ENCODE results near the gene TOMM70.
"Not testable (repeated sequence)": the region's sequence is repeated elsewhere in the genome, so short reads cannot be mapped to it uniquely, and the experiment has no call there.

Gene TOMM70

DNA sequence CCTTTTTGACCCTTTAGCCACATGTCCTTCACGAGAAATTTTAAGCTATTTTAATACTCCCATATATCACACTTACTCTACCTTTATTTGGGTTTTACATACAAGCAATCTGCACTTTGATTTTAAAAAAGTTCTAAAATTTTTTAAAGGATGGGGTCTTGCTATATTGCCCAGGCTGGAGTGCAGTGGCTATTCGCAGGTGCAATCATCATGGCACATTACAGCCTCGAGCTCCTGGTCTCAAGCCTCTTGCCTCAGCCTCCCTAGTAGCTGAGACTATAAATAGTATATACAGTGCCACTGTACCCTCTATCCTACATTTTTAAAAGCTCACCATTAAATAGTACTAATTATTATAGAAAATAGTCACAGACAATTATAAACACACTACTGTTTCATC lies 36.5 kb downstream of the TOMM70 start:
- no peak for DNase-seq (ENCODE audit: low read depth)

DNA sequence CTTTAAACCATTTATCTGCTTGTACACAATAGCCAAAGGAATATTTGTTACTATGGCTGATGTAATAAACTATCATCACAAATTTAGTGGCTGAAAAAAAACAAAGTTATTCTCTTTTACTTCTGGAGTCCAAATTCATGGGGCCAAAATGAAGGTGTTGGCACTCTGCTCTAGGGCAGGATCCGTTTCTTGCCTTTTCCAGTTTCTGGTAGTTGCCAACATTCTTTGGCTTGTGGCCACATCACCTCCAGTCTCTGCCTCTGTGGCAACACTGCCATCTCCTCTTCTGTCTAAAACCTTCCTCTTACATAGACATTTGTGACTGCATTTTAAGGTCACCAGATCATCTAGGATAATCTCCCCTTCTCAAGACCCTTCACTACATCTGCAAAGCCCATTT lies 39.0 kb downstream of the TOMM70 start:
- DNase-seq (ENCODE audit: low read depth), result no peak

GRCh38 chr3:100360757-100361496 lies 40.0 kb downstream of the TOMM70 start:
- DNase-seq (ENCODE audit: low read depth), result peak; percentile 36

GRCh38 chr3:100359035-100359434 lies 41.9 kb downstream of the TOMM70 start:
- no peak for DNase-seq (ENCODE audit: low read depth)

DNA sequence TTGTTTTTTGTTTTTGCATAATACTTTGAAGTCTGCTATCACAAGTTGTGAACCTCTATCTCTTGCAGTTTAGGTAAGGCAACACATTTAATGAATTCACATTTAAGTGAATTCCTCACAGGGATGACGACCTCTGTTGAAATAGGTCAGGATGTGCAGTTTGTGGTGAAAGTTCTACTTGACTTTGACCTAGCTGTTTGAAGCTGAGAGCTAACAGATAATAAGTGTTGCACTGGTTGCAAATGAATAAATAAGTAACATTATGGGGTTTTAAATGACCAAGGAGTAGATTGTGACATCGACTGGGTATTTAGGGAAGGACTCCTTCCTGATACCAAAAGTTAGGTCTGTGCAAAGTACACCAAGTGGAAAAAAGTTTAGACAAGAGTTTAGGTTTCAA lies 42.5 kb downstream of the TOMM70 start:
- no peak for DNase-seq (ENCODE audit: low read depth)

DNA sequence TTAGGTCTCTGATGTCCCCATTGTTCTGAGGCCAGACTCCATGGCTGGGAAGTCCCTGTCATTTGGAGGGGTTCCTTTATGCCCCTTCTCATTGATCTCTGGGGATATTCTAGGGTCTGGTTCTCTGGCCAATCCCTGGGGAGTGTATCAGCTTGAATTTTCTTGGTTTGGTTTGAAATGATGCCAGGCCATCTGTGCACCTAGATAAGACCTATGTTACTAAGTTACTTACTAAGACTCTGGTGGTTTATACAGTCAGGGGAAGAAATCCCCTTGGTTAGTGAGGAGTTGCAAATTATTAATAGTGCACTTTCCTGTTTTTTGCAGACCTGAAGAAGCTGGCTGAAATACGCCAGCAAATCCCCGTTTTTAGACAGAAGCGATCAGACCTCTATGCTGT lies 46.0 kb downstream of the TOMM70 start:
- DNase-seq (ENCODE audit: low read depth), result no peak

DNA sequence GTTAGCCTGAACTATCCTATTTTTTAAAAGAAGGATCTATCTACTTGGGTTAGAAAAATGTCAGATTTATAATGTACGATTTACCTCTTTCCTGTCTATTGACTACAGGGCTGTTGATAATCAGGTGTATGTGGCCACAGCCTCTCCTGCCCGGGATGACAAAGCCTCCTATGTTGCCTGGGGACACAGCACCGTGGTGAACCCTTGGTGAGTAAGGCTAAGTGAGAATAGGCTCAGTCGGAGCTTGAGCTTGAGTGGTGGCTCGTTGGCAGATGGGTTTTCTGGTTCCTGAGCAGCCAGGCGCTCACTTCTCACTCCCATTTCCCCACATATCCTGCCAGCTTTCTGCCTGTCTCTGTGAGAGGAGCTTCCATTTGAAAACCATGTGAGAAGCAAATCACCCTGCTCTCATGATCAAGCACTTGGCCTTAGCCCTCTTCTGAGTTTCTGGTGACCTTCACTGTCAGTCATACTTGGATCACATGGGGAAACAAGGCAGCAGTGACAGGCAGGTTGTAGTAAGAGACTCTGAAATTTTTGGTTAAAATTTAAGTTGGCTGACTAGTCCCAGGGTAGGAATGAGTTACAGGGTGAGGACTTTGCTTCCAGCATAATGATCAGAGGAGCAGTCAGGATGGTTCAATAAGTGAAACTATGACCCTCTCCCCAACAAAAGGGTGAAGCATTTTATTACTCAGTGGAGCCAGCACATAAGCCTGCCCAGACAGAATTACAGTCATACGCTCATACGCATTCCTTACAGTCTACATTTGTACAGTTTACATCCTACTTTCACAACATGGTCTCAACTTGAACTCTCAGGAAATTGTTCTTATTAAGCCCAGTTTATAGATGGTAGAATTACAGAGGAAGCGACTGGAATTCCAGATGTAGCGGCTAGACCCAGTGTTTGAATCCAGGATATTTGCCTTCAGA lies 48.3 kb downstream of the TOMM70 start:
- no peak for DNase-seq (ENCODE audit: low read depth)

DNA sequence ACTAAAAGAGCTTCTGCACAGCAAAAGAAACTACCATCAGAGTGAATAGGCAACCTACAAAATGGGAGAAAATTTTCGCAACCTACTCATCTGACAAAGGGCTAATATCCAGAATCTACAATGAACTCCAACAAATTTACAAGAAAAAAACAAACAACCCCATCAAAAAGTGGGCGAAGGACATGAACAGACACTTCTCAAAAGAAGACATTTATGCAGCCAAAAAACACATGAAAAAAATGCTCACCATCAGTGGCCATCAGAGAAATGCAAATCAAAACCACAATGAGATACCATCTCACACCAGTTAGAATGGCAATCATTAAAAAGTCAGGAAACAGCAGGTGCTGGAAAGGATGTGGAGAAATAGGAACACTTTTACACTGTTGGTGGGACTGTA lies 49.1 kb downstream of the TOMM70 start:
- not testable (repeated sequence) for DNase-seq (ENCODE audit: low read depth)

GRCh38 chr3:100348727-100349126 lies 52.2 kb downstream of the TOMM70 start:
- DNase-seq (ENCODE audit: low read depth), result no peak

GRCh38 chr3:100340527-100340926 lies 60.4 kb downstream of the TOMM70 start:
- no peak for DNase-seq (ENCODE audit: low read depth)

- no peak for DNase-seq (ENCODE audit: low read depth)
Observed at GRCh38 chr3:100339786-100340185, 61.1 kb downstream of the TOMM70 start.

DNA sequence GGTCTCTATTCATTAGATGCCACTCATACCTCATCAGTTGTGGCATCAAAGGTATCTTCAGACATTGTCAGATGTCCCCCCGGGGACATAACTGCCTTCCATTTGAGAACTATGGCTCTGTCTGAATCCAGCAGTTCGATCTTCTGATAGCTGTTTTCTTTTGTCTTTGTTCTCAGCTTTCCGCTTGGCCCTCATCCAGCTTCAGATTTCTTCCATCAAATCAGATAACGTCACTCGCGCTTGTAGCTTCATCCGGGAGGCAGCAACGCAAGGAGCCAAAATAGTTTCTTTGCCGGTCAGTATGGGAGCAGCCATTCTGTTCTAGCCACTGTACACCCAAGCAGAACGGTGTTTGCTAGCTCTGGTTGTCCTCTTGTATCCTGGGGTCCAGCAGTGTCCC lies 62.0 kb downstream of the TOMM70 start:
- no peak for DNase-seq (ENCODE audit: low read depth)

DNA sequence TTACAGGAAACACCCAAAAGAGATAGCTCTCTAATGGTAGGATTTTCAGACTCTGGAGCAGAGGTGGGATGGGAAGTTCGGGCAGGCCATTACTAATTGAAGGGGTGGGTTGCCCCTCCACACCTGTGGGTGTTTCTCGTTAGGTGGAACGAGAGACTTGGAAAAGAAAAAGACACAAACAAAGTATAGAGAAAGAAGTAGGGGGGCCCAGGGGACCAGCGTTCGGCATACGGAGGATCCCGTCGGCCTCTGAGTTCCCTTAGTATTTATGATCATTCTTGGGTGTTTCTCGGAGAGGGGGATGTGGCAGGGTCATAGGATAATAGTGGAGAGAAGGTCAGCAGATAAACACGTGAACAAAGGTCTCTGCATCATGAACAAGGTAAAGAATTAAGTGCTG lies 64.7 kb downstream of the TOMM70 start:
- DNase-seq (ENCODE audit: low read depth), result not testable (repeated sequence)

DNA sequence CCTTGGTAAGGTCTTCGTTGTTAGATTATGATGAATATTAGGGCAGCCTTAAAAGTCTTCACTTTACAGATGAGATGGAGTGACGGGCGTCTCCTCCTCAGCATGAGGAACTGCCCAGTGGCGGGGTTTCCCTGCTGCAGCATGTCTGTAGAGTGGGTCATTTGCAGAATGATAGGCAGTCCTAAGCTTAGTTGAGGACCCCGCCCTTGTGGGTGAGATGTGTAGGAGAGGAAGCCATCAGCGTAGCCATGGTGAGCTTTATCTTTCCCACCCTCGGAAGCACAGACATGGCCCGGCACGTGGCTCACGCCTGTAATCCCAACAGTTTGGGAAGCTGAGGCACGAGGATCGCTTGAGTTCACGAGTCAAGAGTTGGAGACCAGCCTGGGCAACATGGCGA lies 65.5 kb downstream of the TOMM70 start:
- no peak for DNase-seq (ENCODE audit: low read depth)

DNA sequence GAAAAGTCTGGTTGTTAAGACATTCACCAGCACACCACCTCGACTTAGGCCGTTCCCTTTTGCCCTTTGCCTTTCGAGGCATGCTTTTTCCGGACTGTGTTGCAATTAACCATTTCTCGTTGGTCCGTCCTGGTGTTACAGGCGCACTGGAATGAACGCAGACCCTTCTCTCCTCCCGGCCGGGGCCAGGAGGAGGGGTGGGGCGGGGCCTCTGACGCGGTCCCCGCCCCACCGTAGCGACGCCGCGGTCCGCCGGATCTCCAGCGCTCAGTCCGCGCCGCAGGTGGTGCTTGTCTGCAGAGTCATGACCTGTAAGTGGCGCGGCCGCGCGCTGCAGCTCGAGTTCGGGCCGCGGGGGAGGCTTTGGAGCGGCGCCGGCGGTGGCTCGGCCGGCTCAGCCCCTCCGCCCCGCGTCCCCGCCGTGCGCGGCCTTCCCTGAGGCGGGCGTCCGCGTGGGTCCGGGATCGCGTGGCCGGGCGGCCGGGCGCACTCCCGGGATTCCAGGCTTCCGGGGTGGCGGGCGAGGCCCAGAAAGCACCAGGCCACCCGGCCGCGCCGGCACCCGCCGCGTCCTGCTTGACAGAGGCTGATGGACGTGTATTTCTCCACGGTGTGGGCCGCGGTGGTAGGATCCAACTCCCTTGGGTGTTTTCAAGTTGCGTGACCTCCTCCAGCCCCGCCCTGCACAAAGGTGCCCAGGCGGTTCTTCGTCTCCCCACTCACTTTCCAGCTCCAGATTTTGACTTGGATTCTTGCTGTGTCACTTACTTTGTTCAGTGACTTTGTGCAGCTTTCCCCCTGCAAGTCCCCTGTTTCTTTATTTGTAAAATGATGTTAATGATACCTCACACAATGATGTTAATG lies 66.2 kb downstream of the TOMM70 start, which contains the start of gene NIT2:
NIT2 (plus strand) TSS at position 270 of the 864 bp plus-strand sequence; CDS start at position 305, 35 bp downstream.
- peak; percentile 79 for DNase-seq (ENCODE audit: low read depth)

GRCh38 chr3:100333970-100334487 lies 66.9 kb downstream of the TOMM70 start:
- DNase-seq (ENCODE audit: low read depth), result no peak

DNA sequence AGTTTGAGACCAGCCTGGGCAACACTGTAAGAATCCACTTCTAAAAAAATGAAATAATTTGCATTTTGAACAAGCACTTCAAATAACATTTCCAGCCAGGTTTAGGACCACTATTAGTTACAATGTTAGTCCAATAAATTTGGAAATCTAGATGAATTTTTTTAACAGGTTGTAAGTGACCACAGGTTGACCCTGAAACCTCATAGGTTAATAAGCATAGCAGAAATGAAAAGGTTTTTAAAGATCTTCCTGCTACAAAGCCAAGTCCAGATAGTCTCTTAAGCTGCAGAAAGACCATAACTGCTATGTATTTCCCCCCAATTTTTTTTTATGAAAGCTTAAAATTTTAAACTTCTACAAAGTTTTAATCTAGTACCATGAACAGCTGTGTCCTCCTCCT lies 67.8 kb downstream of the TOMM70 start:
- DNase-seq (ENCODE audit: low read depth), result no peak

GRCh38 chr3:100331660-100332059 lies 69.2 kb downstream of the TOMM70 start:
- DNase-seq (ENCODE audit: low read depth), result no peak

- no peak for DNase-seq (ENCODE audit: low read depth)
Observed at GRCh38 chr3:100330651-100331050, 70.2 kb downstream of the TOMM70 start.

DNA sequence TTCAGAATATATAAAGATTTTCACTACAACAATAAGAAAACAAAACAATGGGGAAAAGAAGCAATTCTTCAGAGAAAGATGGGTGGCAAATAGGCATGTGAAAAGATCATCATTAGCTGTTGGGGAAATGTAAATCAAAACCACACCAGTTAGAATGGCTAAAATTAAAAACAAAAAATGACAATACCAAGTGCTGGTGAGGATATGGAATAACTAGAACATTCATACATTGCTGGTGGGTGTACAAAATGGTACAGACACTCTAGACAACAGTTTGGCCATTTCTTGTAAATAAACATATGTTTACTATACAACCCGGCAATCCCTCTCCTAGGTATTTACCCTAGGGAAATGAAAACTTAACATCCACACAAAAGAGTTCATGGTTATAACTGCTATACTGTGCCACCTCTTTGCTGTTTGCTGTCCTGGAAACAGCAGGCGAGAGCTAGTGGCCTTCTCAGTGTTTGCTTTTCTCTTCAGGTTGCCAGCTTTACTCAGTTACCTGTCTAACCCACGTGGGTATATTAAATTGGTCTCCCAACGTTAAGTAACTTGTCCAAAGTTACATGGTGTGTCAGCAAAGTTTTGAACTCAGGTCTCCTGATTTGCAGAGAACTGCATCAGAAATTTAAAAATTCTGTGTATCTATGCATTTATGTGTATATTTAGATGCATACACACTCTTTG lies 70.9 kb downstream of the TOMM70 start:
- DNase-seq (ENCODE audit: low read depth), result no peak

DNA sequence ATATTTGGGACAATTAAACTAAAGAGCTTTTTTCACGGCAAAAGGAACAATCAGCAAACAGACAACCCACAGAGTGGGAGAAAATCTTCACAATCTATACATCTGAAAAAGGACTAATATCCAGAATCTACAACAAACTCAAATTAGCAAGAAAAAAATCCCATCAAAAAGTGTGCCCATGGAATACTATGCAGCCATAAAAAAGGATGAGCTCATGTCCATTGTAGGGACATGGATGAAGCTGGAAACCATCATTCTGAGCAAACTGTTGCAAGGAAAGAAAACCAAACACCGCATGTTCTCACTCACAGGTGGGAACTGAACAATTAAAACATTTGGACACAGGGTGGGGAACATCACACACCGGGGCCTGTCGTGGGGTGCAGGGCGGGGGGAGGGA lies 73.5 kb downstream of the TOMM70 start:
- DNase-seq (ENCODE audit: low read depth), result not testable (repeated sequence)

Measured in fibroblast of gingiva (primary cell).